ENCODE measurements around the gene KDM7A. TPM values are rescaled to one million over a fixed set of nuclear protein-coding genes. Genes with fewer than 3 reads are reported as not detected.
A peak's percentile ranks its signal among the peaks of the same experiment; 100 is the strongest.

Gene KDM7A
- total and polyA plus RNA-seq, 9 of the 15 experiments (the other 6 are each of a cell fraction or from before 2014, with no cell fraction given) = 0.90 to 8.4 (median 7.0) TPM

- TF ChIP-seq EP300 (IDR thresholded peaks at IDR 0.05; ENCODE audit: low read length) (0 out of 2 replicates have a peak, but pooled peaks have one; percentile 2), TAF7 (tag; IDR thresholded peaks at IDR 0.05) (no peak), ZNF253 (CRISPR knock-in tag; conservative IDR thresholded peaks at IDR 0.05) (no peak), FUS (optimal IDR thresholded peaks at IDR 0.05; ENCODE audit: low read depth, low read length) (no peak), ETS2 (tag; IDR thresholded peaks at IDR 0.05; ENCODE audit: borderline replicate concordance, poor library complexity, severe bottlenecking) (no peak), NR2F6 (CRISPR knock-in tag; IDR thresholded peaks at IDR 0.05) (no peak), ZNF431 (CRISPR knock-in tag; IDR thresholded peaks at IDR 0.05) (no peak), ZNF696 (CRISPR knock-in tag; conservative IDR thresholded peaks at IDR 0.05) (no peak), CTBP1 (IDR thresholded peaks at IDR 0.05; ENCODE audit: borderline replicate concordance) (0 out of 2 replicates have a peak, but pooled peaks have one; percentile 17), ZBTB43 (CRISPR knock-in tag; IDR thresholded peaks at IDR 0.05) (no peak), ETV6 (IDR thresholded peaks at IDR 0.05; ENCODE audit: borderline replicate concordance in 1 of 2, low read depth in 2 of 2, low read length in 1 of 2) (no peak), ETV6 (CRISPR knock-in tag; IDR thresholded peaks at IDR 0.05; ENCODE audit: borderline replicate concordance) (no peak), RCOR1 (IDR thresholded peaks at IDR 0.05; ENCODE audit: borderline replicate concordance in 1 of 2, low read depth in 2 of 2, low read length in 2 of 2) (0 out of 4 replicates have a peak, but pooled peaks of 1 of the 2 experiments have one; percentile 3), ZNF57 (CRISPR knock-in tag; IDR thresholded peaks at IDR 0.05) (no peak), NFXL1 (CRISPR knock-in tag; IDR thresholded peaks at IDR 0.05) (no peak), CBFA2T2 (conservative IDR thresholded peaks at IDR 0.05) (peak; percentile 40), NR4A1 (CRISPR knock-in tag; IDR thresholded peaks at IDR 0.05) (no peak), NR4A1 (tag; IDR thresholded peaks at IDR 0.05) (no peak), DPF2 (IDR thresholded peaks at IDR 0.05) (0 out of 2 replicates have a peak, but pooled peaks have one; percentile 20), CBFA2T3 (IDR thresholded peaks at IDR 0.05) (peak; percentile 65), CEBPB (tag; IDR thresholded peaks at IDR 0.05) (0 out of 2 replicates have a peak, but pooled peaks have one; percentile 26), SLC30A9 (CRISPR knock-in tag; IDR thresholded peaks at IDR 0.05) (no peak), SRSF7 (optimal IDR thresholded peaks at IDR 0.05; ENCODE audit: low read depth, low read length) (no peak), ZNF507 (tag; conservative IDR thresholded peaks at IDR 0.05) (peak; percentile 32; the same call in 1 of the 2 replicates), PHTF2 (CRISPR knock-in tag; IDR thresholded peaks at IDR 0.05) (no peak), C11orf30 (IDR thresholded peaks at IDR 0.05; ENCODE audit: low read depth) (no peak), ARID1B (IDR thresholded peaks at IDR 0.05) (peak; percentile 44; the same call in 1 of the 2 replicates), HDAC6 (IDR thresholded peaks at IDR 0.05; ENCODE audit: low read depth, low read length) (no peak), ZNF766 (CRISPR knock-in tag; conservative IDR thresholded peaks at IDR 0.05) (no peak)
Measured at GRCh38 chr7:140155428-140155827, 21.4 kb downstream of the KDM7A start (continued).

Measured in K562 (cell line).